CD14-positive monocyte (primary cell): ENCODE data around the gene IGLL1. TPM values are rescaled to one million over a fixed set of nuclear protein-coding genes. Genes with fewer than 3 reads are reported as not detected.

ENCODE experiments used
- DNase-seq, 3 donors: peaks; one replicate each; pipeline ENCODE4 v3.0.0-alpha.2; 2011 to 2022
- H2AFZ ChIP-seq: 2 replicates; pipeline ENCODE4 v1.6.0; 2012; ENCODE audit warnings: mild to moderate bottlenecking, low read depth, low read length, inconsistent platforms; ENCODE audit not compliant: insufficient read depth, poor library complexity, severe bottlenecking
- H3K27ac ChIP-seq, 2 donors: 1 replicate in 1 of 2; 2 replicates in 1 of 2; pipeline ENCODE4 v1.5.1; 2012 to 2013; ENCODE audit warnings: low read length in 2 of 2, control low read depth in 1 of 2, inconsistent platforms in 1 of 2, low read depth in 1 of 2, mild to moderate bottlenecking in 1 of 2
- H3K27me3 ChIP-seq, 2 donors: one replicate each; pipeline versions ENCODE4 v1.6.0 to v1.6.1; 2011 to 2013; ENCODE audit warnings: low read length in 2 of 2; ENCODE audit not compliant: control insufficient read depth in 2 of 2, insufficient read depth in 2 of 2
- H3K36me3 ChIP-seq, 2 donors: replicated peaks in 1 of 2; 1 replicate in 1 of 2; 2 replicates in 1 of 2; pipeline versions ENCODE4 v1.5.1 to v1.6.1; 2012 to 2013; ENCODE audit warnings: low read length in 2 of 2, control low read depth in 1 of 2, inconsistent platforms in 1 of 2, mild to moderate bottlenecking in 1 of 2; ENCODE audit not compliant: insufficient read depth in 2 of 2, control insufficient read depth in 1 of 2
- H3K4me1 ChIP-seq, 2 donors: 1 replicate in 1 of 2; 2 replicates in 1 of 2; pipeline versions ENCODE4 v1.5.1 to v1.6.1; 2012 to 2013; ENCODE audit warnings: low read length in 2 of 2, control low read depth in 1 of 2, inconsistent platforms in 1 of 2, mild to moderate bottlenecking in 1 of 2, moderate library complexity in 1 of 2; ENCODE audit not compliant: insufficient read depth in 2 of 2, control insufficient read depth in 1 of 2
- H3K4me2 ChIP-seq: replicated peaks from 2 replicates; pipeline ENCODE3; 2012; ENCODE audit warnings: low read length, moderate library complexity, mild to moderate bottlenecking; ENCODE audit not compliant: poor library complexity, severe bottlenecking; ENCODE audit errors: extremely low read depth
- H3K4me3 ChIP-seq, 3 experiments: fragments of 200-600 bp in 1 of 3; sonication (generic) in 1 of 3; replicated peaks in 1 of 3; 1 replicate in 2 of 3; 2 replicates in 1 of 3; pipeline ENCODE4 v1.5.1; 2011 to 2013; ENCODE audit warnings: low read length in 3 of 3, mild to moderate bottlenecking in 3 of 3, control low read depth in 2 of 3, low read depth in 2 of 3, inconsistent platforms in 1 of 3, moderate library complexity in 1 of 3
- H3K79me2 ChIP-seq: 2 replicates; pipeline ENCODE4 v1.6.0; 2012; ENCODE audit warnings: mild to moderate bottlenecking, control low read depth, inconsistent platforms, low read length, moderate library complexity; ENCODE audit not compliant: insufficient read depth
- H3K9ac ChIP-seq: 2 replicates; pipeline ENCODE4 v1.6.0; 2017; ENCODE audit warnings: low read length, mild to moderate bottlenecking; ENCODE audit not compliant: insufficient read depth, poor library complexity, severe bottlenecking
- H3K9me3 ChIP-seq, 2 donors: replicated peaks in 1 of 2; 1 replicate in 1 of 2; 2 replicates in 1 of 2; pipeline versions ENCODE4 v1.5.1 to v1.6.1; 2012 to 2013; ENCODE audit warnings: low read length in 2 of 2, control low read depth in 1 of 2; ENCODE audit not compliant: control insufficient read depth in 1 of 2, insufficient read depth in 1 of 2
- H4K20me1 ChIP-seq: 2 replicates; pipeline ENCODE4 v1.6.0; 2012; ENCODE audit warnings: mild to moderate bottlenecking, low read length, control low read depth, moderate library complexity; ENCODE audit not compliant: insufficient read depth
- H3K27ac Mint-ChIP-seq, 7 donors: one replicate each; pipeline ENCODE4 v1.8.0; 2020; ENCODE audit warnings: mild to moderate bottlenecking in 7 of 7, mixed read lengths in 7 of 7, moderate library complexity in 6 of 7, inconsistent platforms in 2 of 7
- H3K27me3 Mint-ChIP-seq, 3 donors: one replicate each; pipeline ENCODE4 v1.8.0; 2021 to 2022; ENCODE audit warnings: low read depth in 3 of 3, mild to moderate bottlenecking in 3 of 3, mixed read lengths in 3 of 3, moderate library complexity in 3 of 3, inconsistent platforms in 1 of 3
- H3K36me3 Mint-ChIP-seq, 2 donors: one replicate each; pipeline ENCODE4 v1.8.0; 2020; ENCODE audit warnings: mixed read lengths in 2 of 2, inconsistent platforms in 1 of 2, mild to moderate bottlenecking in 1 of 2
- H3K4me1 Mint-ChIP-seq: one replicate; pipeline ENCODE4 v1.8.0; 2020; ENCODE audit warnings: mild to moderate bottlenecking, mixed read lengths
- H3K4me3 Mint-ChIP-seq, 2 donors: one replicate each; pipeline ENCODE4 v1.8.0; 2020; ENCODE audit warnings: mild to moderate bottlenecking in 2 of 2, mixed read lengths in 2 of 2, moderate library complexity in 1 of 2
- H3K9me3 Mint-ChIP-seq, 7 donors: one replicate each; pipeline ENCODE4 v1.8.0; 2020 to 2022; ENCODE audit warnings: mixed read lengths in 7 of 7, mild to moderate bottlenecking in 6 of 7, moderate library complexity in 6 of 7, inconsistent platforms in 2 of 7
- CTCF ChIP-seq: fragments of 200-600 bp; IDR thresholded peaks from one replicate; pipeline ENCODE4 v1.8.0; 2022; ENCODE audit warnings: antibody characterized with exemption, mild to moderate bottlenecking
- WGBS: methylation state at CpG from one replicate; pipeline ENCODE4 v1.1.5; 2013; ENCODE audit warnings: missing lambda C conversion rate; ENCODE audit not compliant: insufficient coverage; 5-methylcytosine and 5-hydroxymethylcytosine counted together
- intact Hi-C, 2 donors: fragments of 100-400 bp; cut with micrococcal nuclease; formaldehyde crosslinking; loops; one replicate each; pipeline versions ENCODE4 v1.15.0 to v1.15.1; 2023
- polyA plus RNA-seq, 3 donors: library from polyadenylated mRNA; depleted of rRNA in 1 of 3; unstranded in 2 of 3; stranded (reverse) in 1 of 3; fragments of 300-500 nt in 2 of 3; fragments of >200 nt in 1 of 3; fragmentation: Illumina TruSeq in 2 of 3; gene quantifications; 1 replicate in 2 of 3; 2 replicates in 1 of 3; pipeline ENCODE4 v1.2.3, GENCODE V29; 2012 to 2021

The IGLL1 gene
- polyA plus RNA-seq, 3 donors = not detected

DNA sequence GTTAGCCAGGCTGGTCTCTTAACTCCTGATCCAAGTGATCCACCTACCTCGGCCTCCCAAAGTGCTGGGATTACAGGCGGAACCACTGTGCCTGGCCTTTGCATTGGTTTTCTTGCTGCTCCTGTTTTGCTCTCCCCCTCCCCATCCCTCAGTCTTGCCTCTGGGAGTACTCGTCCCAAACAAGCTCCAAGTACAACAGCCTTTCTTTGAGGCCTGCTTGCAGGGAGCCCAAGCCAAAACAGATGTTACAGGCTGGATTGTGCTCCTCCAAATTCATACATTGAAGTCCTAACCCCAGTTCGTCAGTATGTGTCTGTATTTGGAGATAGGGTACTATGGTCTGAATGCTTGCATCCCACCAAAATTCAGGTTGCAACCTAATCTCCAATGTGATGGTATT lies 8.6 kb downstream of the IGLL1 start:
- no peak for DNase-seq
- no peaks in the 10 kb centered on the region for H3K4me1 Mint-ChIP-seq
- Histone ChIP-seq H3K36me3 (no peaks in the 10 kb centered on the region), H3K9me3 (no peaks in the 10 kb centered on the region), H3K27ac (no peak overlapping the region), H3K4me2 (no peak overlapping the region), H4K20me1 (no peaks in the 10 kb centered on the region), H3K9ac (no peak overlapping the region), H3K79me2 (no peaks in the 10 kb centered on the region), H3K27me3 (peaks cover 4 to 14% of the 10 kb centered on the region in 2 donors), H2AFZ (no peak overlapping the region), H3K4me3 (no peak overlapping the region), H3K4me1 (peaks cover 0 to under 1% of the 10 kb centered on the region in 2 donors)
- H3K4me3 Mint-ChIP-seq = no peak overlapping the region
- H3K27ac Mint-ChIP-seq = no peak overlapping the region
- H3K9me3 Mint-ChIP-seq = peaks cover 0 to 11% (median 0%) of the 10 kb centered on the region in 7 donors
- peaks cover 0 to 2% of the 10 kb centered on the region in 2 donors for H3K36me3 Mint-ChIP-seq
- WGBS = 100% methylated on average over 2 of the region's 4 CpGs
- no peak for TF ChIP-seq CTCF
- intact Hi-C loops = no loop called here
- H3K27me3 Mint-ChIP-seq = peaks cover 15 to 19% (median 16%) of the 10 kb centered on the region in 3 donors

DNA sequence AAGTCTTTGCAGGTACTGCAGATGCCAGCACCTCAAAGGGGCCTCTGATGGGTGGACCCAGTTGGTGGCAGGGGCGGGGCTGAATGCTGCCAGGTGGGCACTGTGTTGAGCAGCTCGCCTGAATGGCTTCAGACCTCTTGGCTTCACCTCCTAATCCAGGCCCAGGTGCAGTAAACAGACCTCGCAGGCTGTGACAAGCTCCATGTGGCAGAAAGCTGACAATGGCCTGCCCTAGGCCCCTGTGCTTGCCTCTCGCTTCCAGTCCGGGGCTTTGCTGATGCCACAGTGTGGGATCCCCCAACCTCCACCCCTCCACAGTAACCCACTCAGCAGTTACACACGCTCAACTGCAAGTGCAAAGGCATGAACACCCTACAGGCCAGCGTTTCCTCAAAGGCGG lies 9.4 kb downstream of the IGLL1 start:
- H3K79me2 ChIP-seq = no peaks in the 10 kb centered on the region
- H3K9ac ChIP-seq = no peak overlapping the region
- no peaks in the 10 kb centered on the region for H3K36me3 ChIP-seq
- H3K27ac ChIP-seq = no peak overlapping the region
- H3K4me1 Mint-ChIP-seq = peaks cover 3% of the 10 kb centered on the region
- H4K20me1 ChIP-seq = no peaks in the 10 kb centered on the region
- H3K9me3 Mint-ChIP-seq = peaks cover 0 to 13% (median 2%) of the 10 kb centered on the region in 7 donors
- no peak for DNase-seq
- peaks cover 0 to 2% of the 10 kb centered on the region in 2 donors for H3K36me3 Mint-ChIP-seq
- H3K27ac Mint-ChIP-seq = no peak overlapping the region
- no peak overlapping the region for H3K4me3 ChIP-seq
- peaks cover 9 to 20% of the 10 kb centered on the region in 2 donors for H3K27me3 ChIP-seq
- H3K4me3 Mint-ChIP-seq = no peak overlapping the region
- peaks cover 6 to 9% of the 10 kb centered on the region in 2 donors for H3K4me1 ChIP-seq
- WGBS = 89% methylated on average over 6 of the region's 8 CpGs
- no peak overlapping the region for H3K4me2 ChIP-seq
- peaks cover 18 to 27% (median 20%) of the 10 kb centered on the region in 3 donors for H3K27me3 Mint-ChIP-seq
- intact Hi-C loops = no loop called here
- TF ChIP-seq CTCF = no peak
- H2AFZ ChIP-seq = no peak overlapping the region
- H3K9me3 ChIP-seq = no peaks in the 10 kb centered on the region
